Mesendoderm (in vitro differentiated cells): ENCODE results near the gene DLL1.

Experiments
- DNase-seq: peaks from one replicate; pipeline ENCODE4 v3.0.0; 2013
- H2AK5ac ChIP-seq: 2 replicates; pipeline ENCODE4 v1.6.1; 2013; ENCODE audit warnings: low read length, inconsistent platforms
- H2BK120ac ChIP-seq: 2 replicates; pipeline ENCODE4 v1.6.1; 2013; ENCODE audit warnings: low read depth, mild to moderate bottlenecking, low read length, moderate library complexity, mixed read lengths
- H2BK15ac ChIP-seq: replicated peaks from 2 replicates; pipeline ENCODE4 v1.6.1; 2013; ENCODE audit warnings: low read depth, mild to moderate bottlenecking, moderate library complexity
- H2BK5ac ChIP-seq: 2 replicates; pipeline ENCODE4 v1.6.1; 2013; ENCODE audit warnings: low read length, inconsistent platforms
- H3K18ac ChIP-seq: 2 replicates; pipeline ENCODE4 v1.6.1; 2013; ENCODE audit warnings: mild to moderate bottlenecking, low read length, mixed read lengths
- H3K23ac ChIP-seq: one replicate; pipeline ENCODE4 v1.6.1; 2013; ENCODE audit warnings: low read length
- H3K27ac ChIP-seq: 2 replicates; pipeline ENCODE4 v1.5.1; 2013; ENCODE audit warnings: low read depth, mild to moderate bottlenecking, inconsistent platforms, low read length, moderate library complexity
- H3K27me3 ChIP-seq: 2 replicates; pipeline ENCODE4 v1.6.1; 2013; ENCODE audit warnings: low read length, control low read depth, mild to moderate bottlenecking, inconsistent platforms; ENCODE audit not compliant: insufficient read depth, poor library complexity
- H3K36me3 ChIP-seq: 2 replicates; pipeline ENCODE4 v1.6.1; 2013; ENCODE audit warnings: low read length, inconsistent platforms; ENCODE audit not compliant: control insufficient read depth, insufficient read depth
- H3K4ac ChIP-seq: one replicate; pipeline ENCODE4 v1.6.1; 2013; ENCODE audit warnings: low read depth, mild to moderate bottlenecking, low read length, moderate library complexity
- H3K4me1 ChIP-seq: 2 replicates; pipeline ENCODE4 v1.6.1; 2013; ENCODE audit warnings: low read depth, low read length, inconsistent platforms; ENCODE audit not compliant: control insufficient read depth
- H3K4me2 ChIP-seq: 2 replicates; pipeline ENCODE4 v1.6.1; 2013; ENCODE audit warnings: low read length
- H3K4me3 ChIP-seq: 2 replicates; pipeline ENCODE4 v1.5.1; 2013; ENCODE audit warnings: mild to moderate bottlenecking, low read length
- H3K56ac ChIP-seq: one replicate; pipeline ENCODE4 v1.6.1; 2013; ENCODE audit warnings: low read length
- H3K79me1 ChIP-seq: 2 replicates; pipeline ENCODE4 v1.6.1; 2013; ENCODE audit warnings: low read length, inconsistent platforms
- H3K79me2 ChIP-seq: 2 replicates; pipeline ENCODE4 v1.6.1; 2013; ENCODE audit warnings: mild to moderate bottlenecking, low read length; ENCODE audit not compliant: control insufficient read depth, insufficient read depth
- H3K9ac ChIP-seq: 2 replicates; pipeline ENCODE4 v1.6.1; 2013; ENCODE audit warnings: low read length, inconsistent platforms
- H4K5ac ChIP-seq: one replicate; pipeline ENCODE4 v1.6.1; 2013; ENCODE audit warnings: low read length
- H4K8ac ChIP-seq: one replicate; pipeline ENCODE4 v1.6.1; 2013; ENCODE audit warnings: low read depth, mild to moderate bottlenecking, control low read depth, low read length, moderate library complexity
- WGBS: extraction: QIAGEN DNeasy Blood & Tissue Kit; methylation state at CpG from one replicate; pipeline ENCODE4 v1.1.7; 2013; ENCODE audit warnings: low lambda C conversion rate, missing lambda C conversion rate; ENCODE audit not compliant: insufficient coverage; ENCODE audit errors: extremely low coverage; 5-methylcytosine and 5-hydroxymethylcytosine counted together

DLL1 gene

GRCh38 chr6:170250455-170250854 is 40.4 kb downstream of the DLL1 start:
- Histone ChIP-seq H2BK5ac (no peak overlapping the region), H3K56ac (no peak overlapping the region), H3K9ac (no peak overlapping the region), H3K27me3 (no peaks in the 10 kb centered on the region), H3K4me1 (no peaks in the 10 kb centered on the region), H2BK15ac (no peak overlapping the region), H4K8ac (no peak overlapping the region), H3K79me1 (no peaks in the 10 kb centered on the region), H3K4me2 (no peak overlapping the region), H2AK5ac (no peak overlapping the region), H3K23ac (no peak overlapping the region), H4K5ac (no peak overlapping the region), H3K18ac (no peak overlapping the region), H3K27ac (no peak overlapping the region), H2BK120ac (no peak overlapping the region), H3K79me2 (no peaks in the 10 kb centered on the region), H3K4ac (no peak overlapping the region), H3K36me3 (no peaks in the 10 kb centered on the region), H3K4me3 (no peak overlapping the region)
- WGBS = no CpG with 5 or more reads among the region's 11 CpGs
- no peak for DNase-seq

DNA sequence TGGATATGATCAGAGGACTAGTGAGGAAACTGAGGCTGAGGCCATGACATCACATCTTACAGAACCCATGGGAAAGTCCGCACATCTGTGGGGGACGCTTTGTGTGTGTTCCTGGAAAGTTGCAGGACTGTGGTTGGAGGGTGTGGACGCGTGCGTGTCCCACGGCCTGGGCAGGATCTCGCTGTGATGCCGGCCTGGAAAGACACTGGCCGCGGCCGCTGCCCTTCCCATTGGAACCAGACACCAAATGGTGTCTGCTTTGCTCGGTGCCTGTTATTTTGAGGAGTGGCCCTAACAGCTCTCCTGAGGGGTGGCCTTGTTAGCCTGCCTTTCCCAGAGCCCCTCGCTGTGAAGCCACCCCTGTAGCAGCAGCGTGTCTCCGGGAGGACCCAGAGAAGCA is 41.1 kb downstream of the DLL1 start:
- Histone ChIP-seq H3K79me2 (no peaks in the 10 kb centered on the region), H3K79me1 (no peaks in the 10 kb centered on the region), H3K4me1 (no peaks in the 10 kb centered on the region), H3K27me3 (no peaks in the 10 kb centered on the region), H4K5ac (no peak overlapping the region), H3K56ac (no peak overlapping the region), H2AK5ac (no peak overlapping the region), H3K27ac (no peak overlapping the region), H2BK15ac (no peak overlapping the region), H3K4ac (no peak overlapping the region), H4K8ac (no peak overlapping the region), H3K23ac (no peak overlapping the region), H3K36me3 (no peaks in the 10 kb centered on the region), H3K9ac (no peak overlapping the region), H3K4me3 (no peak overlapping the region), H3K18ac (no peak overlapping the region), H3K4me2 (no peak overlapping the region), H2BK120ac (no peak overlapping the region), H2BK5ac (no peak overlapping the region)
- no CpG with 5 or more reads among the region's 15 CpGs for WGBS
- DNase-seq = no peak

DNA sequence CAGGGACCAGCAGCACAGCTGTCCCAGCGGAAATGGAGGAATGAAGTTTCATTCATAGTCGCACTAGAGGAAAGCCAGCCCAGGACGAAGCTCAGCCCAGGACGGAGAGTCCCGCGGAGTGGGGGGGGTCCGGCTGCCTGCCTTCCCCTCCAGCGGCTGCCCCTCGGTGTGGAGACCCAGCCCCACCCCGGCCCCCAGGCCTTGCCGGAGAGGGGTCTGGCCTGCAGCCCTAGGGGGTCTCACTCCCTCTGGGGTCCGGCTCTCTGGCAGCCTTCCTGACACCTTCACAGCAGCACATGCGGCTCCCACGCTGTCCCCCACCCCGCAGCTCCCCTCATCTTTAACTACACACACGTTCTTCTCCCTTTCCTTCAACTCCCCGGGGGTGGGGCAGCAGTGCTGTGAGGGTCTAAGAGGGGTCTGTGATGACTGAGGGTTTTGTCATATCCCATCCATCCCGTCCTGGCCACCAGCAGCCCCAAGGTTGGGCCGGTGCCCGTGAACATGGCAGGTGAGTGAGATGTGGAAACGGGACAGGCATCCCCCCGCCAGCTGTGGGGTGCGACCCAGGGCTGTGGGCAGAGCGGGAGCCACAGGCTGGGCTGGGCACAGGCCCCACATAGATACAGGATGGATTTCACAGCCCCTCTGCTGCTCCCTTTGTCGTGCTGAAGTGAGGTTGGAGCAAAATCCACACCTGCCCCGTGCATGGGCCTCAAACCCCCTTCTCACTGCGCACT is 41.8 kb downstream of the DLL1 start:
- H2BK15ac ChIP-seq = no peak overlapping the region
- H3K18ac ChIP-seq = no peak overlapping the region
- H2BK5ac ChIP-seq = no peak overlapping the region
- H4K5ac ChIP-seq = no peak overlapping the region
- H4K8ac ChIP-seq = no peak overlapping the region
- no peak overlapping the region for H3K27ac ChIP-seq
- no peak for DNase-seq
- no CpG with 5 or more reads among the region's 27 CpGs for WGBS
- no peak overlapping the region for H2BK120ac ChIP-seq
- no peak overlapping the region for H3K56ac ChIP-seq
- H3K4me1 ChIP-seq = no peaks in the 10 kb centered on the region
- H3K4me2 ChIP-seq = no peak overlapping the region
- H3K4me3 ChIP-seq = no peak overlapping the region
- no peaks in the 10 kb centered on the region for H3K79me1 ChIP-seq
- no peak overlapping the region for H3K23ac ChIP-seq
- H3K27me3 ChIP-seq = no peaks in the 10 kb centered on the region
- no peak overlapping the region for H2AK5ac ChIP-seq
- H3K79me2 ChIP-seq = no peaks in the 10 kb centered on the region
- H3K36me3 ChIP-seq = no peaks in the 10 kb centered on the region
- no peak overlapping the region for H3K4ac ChIP-seq
- H3K9ac ChIP-seq = no peak overlapping the region

DNA sequence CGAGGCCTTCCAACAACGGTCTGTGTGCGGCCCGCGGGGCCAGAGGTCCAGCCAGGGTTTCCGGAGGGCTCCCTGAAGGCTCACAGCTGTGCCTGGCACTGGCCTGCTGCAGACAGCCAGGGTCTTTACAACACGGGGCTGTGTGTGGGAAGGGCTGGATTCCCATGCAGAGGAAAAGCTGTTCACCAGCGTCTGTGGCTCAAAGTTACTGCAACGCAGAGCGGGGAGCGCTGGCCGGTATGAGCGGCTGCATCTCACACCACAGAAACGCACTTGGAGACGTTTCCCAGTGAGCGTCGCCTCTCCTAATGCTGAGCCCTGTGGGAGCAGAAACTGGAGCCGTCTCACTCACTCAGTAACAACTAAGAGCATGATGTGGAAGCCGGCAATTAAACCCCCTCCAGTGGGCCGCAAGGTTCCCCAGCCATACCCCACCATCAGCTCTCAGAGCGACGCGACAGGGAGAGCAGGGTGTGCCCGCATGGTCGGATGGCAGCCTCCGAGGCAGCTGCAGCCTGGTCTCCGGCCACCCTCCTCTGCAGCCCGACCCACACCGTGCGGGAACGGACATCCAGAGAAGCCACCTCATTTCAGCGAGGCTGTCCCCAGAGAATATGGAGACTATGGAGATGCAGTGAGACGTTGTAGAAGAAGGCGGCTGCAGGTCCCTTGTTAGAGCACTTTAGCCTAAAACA is 42.6 kb downstream of the DLL1 start:
- Histone ChIP-seq H3K27ac (no peak overlapping the region), H4K8ac (no peak overlapping the region)
- WGBS = no CpG with 5 or more reads among the region's 34 CpGs

DNA sequence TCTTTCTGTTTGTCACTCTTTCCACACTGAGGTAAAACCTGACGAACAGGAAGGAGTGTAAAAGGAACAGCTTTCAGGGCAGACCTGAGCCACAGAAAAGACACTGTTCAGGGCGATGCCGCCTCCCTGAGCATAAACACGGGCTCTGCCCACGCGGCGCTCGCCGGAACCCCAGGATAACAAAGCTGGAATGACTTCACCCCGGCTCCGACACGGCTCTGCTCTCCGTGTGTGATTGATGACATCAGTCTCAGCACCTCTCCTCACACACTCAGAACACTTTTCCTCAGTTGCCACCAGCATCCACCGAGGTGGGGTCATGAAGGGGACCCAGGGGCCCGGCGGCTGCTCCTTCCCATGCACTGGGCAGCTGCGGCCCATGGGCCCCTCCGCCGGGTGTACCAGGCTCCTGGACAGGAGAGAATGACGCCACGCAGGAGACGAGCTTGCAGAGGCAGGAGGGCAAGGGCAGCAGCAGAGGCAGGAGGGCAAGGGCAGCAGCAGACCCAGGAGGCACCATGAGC is 43.6 kb downstream of the DLL1 start:
- Histone ChIP-seq H2BK5ac (no peak overlapping the region), H3K79me1 (no peaks in the 10 kb centered on the region), H3K79me2 (no peaks in the 10 kb centered on the region), H2BK120ac (no peak overlapping the region), H3K27ac (no peak overlapping the region), H3K4ac (no peak overlapping the region), H3K4me3 (no peak overlapping the region), H3K27me3 (no peaks in the 10 kb centered on the region), H3K4me2 (no peak overlapping the region), H4K8ac (no peak overlapping the region), H2BK15ac (no peak overlapping the region), H3K4me1 (no peaks in the 10 kb centered on the region), H3K18ac (no peak overlapping the region), H4K5ac (no peak overlapping the region), H3K23ac (no peak overlapping the region), H3K36me3 (no peaks in the 10 kb centered on the region), H2AK5ac (no peak overlapping the region), H3K56ac (no peak overlapping the region), H3K9ac (no peak overlapping the region)
- no peak for DNase-seq
- no CpG with 5 or more reads among the region's 22 CpGs for WGBS

More for the DNA sequence above, 42.6 kb downstream of the DLL1 start:
- Histone ChIP-seq H3K79me1 (no peaks in the 10 kb centered on the region), H3K79me2 (no peaks in the 10 kb centered on the region), H3K4me3 (no peak overlapping the region), H3K4me1 (no peaks in the 10 kb centered on the region), H2BK15ac (no peak overlapping the region), H4K5ac (no peak overlapping the region), H3K18ac (no peak overlapping the region), H2AK5ac (no peak overlapping the region), H3K4ac (no peak overlapping the region), H3K23ac (no peak overlapping the region), H3K56ac (no peak overlapping the region), H2BK120ac (no peak overlapping the region), H2BK5ac (no peak overlapping the region), H3K36me3 (no peaks in the 10 kb centered on the region), H3K9ac (no peak overlapping the region), H3K27me3 (no peaks in the 10 kb centered on the region), H3K4me2 (no peak overlapping the region)
- DNase-seq = no peak
